ENCODE data around the gene AKAP4. TPM values are rescaled to one million over a fixed set of nuclear protein-coding genes. Genes with fewer than 3 reads are reported as not detected.

The AKAP4 gene
- total and polyA plus RNA-seq, 2 of the 13 experiments (the other 11 are each of a cell fraction or from before 2014, with no cell fraction given): not detected

DNA sequence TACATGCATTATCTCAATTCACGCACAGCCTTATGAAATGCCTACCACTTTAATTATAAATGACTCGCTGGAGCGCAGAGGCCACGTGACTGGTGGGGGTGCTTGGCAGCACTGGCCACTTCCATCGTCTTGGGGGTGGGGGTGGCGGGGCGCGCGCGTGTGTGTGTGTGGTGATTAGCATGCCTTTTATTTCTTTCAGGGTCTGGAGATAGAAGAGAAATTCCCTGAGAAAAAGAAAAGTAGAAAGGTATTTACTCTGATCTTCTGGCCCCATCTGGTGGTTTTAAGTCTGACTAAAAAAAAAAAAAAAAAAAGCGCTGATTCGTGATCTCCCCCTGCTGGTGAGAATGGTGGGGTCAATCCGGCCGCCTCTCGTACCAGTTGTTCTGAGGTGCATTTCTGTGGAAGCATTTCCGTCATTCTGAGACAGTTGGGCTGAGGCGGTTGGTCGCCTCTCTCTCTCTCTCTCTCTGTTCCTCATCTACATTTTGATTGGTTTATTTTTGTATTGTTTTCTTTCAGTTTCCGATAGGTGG lies 3.6 kb upstream of the AKAP4 start, which contains the start of gene CCNB3 (continued):
- TF ChIP-seq, protein P1, sequence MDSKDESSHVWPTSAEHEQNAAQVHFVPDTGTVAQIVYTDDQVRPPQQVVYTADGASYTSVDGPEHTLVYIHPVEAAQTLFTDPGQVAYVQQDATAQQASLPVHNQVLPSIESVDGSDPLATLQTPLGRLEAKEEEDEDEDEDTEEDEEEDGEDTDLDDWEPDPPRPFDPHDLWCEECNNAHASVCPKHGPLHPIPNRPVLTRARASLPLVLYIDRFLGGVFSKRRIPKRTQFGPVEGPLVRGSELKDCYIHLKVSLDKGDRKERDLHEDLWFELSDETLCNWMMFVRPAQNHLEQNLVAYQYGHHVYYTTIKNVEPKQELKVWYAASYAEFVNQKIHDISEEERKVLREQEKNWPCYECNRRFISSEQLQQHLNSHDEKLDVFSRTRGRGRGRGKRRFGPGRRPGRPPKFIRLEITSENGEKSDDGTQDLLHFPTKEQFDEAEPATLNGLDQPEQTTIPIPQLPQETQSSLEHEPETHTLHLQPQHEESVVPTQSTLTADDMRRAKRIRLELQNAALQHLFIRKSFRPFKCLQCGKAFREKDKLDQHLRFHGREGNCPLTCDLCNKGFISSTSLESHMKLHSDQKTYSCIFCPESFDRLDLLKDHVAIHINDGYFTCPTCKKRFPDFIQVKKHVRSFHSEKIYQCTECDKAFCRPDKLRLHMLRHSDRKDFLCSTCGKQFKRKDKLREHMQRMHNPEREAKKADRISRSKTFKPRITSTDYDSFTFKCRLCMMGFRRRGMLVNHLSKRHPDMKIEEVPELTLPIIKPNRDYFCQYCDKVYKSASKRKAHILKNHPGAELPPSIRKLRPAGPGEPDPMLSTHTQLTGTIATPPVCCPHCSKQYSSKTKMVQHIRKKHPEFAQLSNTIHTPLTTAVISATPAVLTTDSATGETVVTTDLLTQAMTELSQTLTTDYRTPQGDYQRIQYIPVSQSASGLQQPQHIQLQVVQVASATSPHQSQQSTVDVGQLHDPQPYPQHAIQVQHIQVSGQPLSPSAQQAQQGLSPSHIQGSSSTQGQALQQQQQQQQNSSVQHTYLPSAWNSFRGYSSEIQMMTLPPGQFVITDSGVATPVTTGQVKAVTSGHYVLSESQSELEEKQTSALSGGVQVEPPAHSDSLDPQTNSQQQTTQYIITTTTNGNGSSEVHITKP (CRISPR knock-in tag; IDR thresholded peaks at IDR 0.05; ENCODE audit: low read depth): 0 out of 2 replicates have a peak, but pooled peaks have one; percentile 50
- peak; percentile 70 for TF ChIP-seq STAG1 (CRISPR knock-in tag; IDR thresholded peaks at IDR 0.05)
- no peak for TF ChIP-seq U2AF2 (IDR thresholded peaks at IDR 0.05; ENCODE audit: low read depth, low read length)
- TF ChIP-seq, protein P2, sequence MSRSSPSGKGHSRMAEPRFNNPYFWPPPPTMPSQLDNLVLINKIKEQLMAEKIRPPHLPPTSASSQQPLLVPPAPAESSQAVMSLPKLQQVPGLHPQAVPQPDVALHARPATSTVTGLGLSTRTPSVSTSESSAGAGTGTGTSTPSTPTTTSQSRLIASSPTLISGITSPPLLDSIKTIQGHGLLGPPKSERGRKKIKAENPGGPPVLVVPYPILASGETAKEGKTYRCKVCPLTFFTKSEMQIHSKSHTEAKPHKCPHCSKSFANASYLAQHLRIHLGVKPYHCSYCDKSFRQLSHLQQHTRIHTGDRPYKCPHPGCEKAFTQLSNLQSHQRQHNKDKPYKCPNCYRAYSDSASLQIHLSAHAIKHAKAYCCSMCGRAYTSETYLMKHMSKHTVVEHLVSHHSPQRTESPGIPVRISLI (CRISPR knock-in tag; IDR thresholded peaks at IDR 0.05; ENCODE audit: borderline replicate concordance): peak; percentile 91

DNA sequence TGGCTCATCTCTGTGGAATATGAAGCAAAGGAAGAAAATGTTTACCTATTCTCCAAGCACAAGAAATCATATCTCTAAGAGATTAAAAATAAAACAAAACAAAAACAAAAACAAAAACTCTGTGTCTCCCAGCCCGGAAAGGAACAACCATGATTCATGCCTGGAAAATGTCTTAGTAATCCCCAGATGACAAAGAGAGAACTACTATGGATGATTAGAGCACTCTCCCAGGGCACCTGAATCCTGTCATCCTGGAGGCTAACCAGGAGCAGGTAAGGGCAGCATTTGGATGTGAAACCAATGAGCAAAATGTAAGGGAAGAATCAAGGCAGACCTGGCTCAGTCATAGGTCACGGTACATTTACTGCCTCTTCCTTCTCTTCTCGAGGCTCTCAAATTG lies 1.7 kb upstream of the AKAP4 start:
- in situ Hi-C loops (cut with HindIII; ENCODE audit: extremely low pct_ligation_motif_present, low pct_unique_long_range_greater_than_20kb) (loop anchor here (5.0 kb wide), 1 partner anchor 95 kb away; no protein-coding TSS in a partner anchor), intact Hi-C loops (cut with micrococcal nuclease; ENCODE audit: unreplicated experiment) (loop anchor here (5.0 kb wide), 1 partner anchor 285 kb away; no protein-coding TSS in a partner anchor)
- Histone ChIP-seq H3K9ac (ENCODE audit: insufficient read depth, low read depth, low read length) (no peak overlapping the region), H4K20me1 (ENCODE audit: insufficient read depth, low read length) (no peaks in the 10 kb centered on the region), H3K36me3 (replicated peaks in 1 of 2; ENCODE audit: control insufficient read depth in 1 of 2, insufficient read depth in 2 of 2, low read length in 2 of 2) (no peaks in the 10 kb centered on the region), H3K27me3 (ENCODE audit: control insufficient read depth in 1 of 2, insufficient read depth in 2 of 2, low read length in 2 of 2) (no peaks in the 10 kb centered on the region), H2AFZ (ENCODE audit: low read length) (no peak overlapping the region), H3K79me2 (ENCODE audit: insufficient read depth, low read length) (no peaks in the 10 kb centered on the region), H3K27ac (ENCODE audit: extremely low read length, insufficient read depth, low read length) (no peak overlapping the region), H3K4me1 (ENCODE audit: insufficient read depth, low read length) (peaks cover 16% of the 10 kb centered on the region), H3K4me2 (ENCODE audit: low read depth, low read length) (no peak overlapping the region), H3K4me3 (replicated peaks in 1 of 3; ENCODE audit: insufficient read depth in 1 of 3, low read depth in 2 of 3, low read length in 3 of 3) (no peak overlapping the region), H3K9me3 (ENCODE audit: low read length) (no peaks in the 10 kb centered on the region)
- POLR2A ChIA-PET: no interaction called here
- BruUV-seq (replicated peaks): no TSS peak
- WGBS (ENCODE audit: low lambda C conversion rate): 60% methylated on average over 3 of the region's 3 CpGs
- no peak for DNase-seq (ENCODE audit: low spot score)
- no peak for TF ChIP-seq KLF11 (CRISPR knock-in tag; IDR thresholded peaks at IDR 0.05)
- TF ChIP-seq ZNF558 (CRISPR knock-in tag; IDR thresholded peaks at IDR 0.05; ENCODE audit: borderline replicate concordance): no peak
- TF ChIP-seq ZNF557 (CRISPR knock-in tag; IDR thresholded peaks at IDR 0.05): no peak
- TF ChIP-seq FOSL1 (CRISPR knock-in tag; IDR thresholded peaks at IDR 0.05; ENCODE audit: borderline replicate concordance): no peak
- TF ChIP-seq ZNF749 (CRISPR knock-in tag; IDR thresholded peaks at IDR 0.05; ENCODE audit: borderline replicate concordance): no peak
- no peak for TF ChIP-seq SP2 (CRISPR knock-in tag; IDR thresholded peaks at IDR 0.05)
- TF ChIP-seq MED1 (CRISPR knock-in tag; IDR thresholded peaks at IDR 0.05): no peak
- no peak for TF ChIP-seq POLR2AphosphoS2 (IDR thresholded peaks at IDR 0.05; ENCODE audit: low read depth, low read length)
- CTCF ChIA-PET (ENCODE audit: low intra/inter-chr PET ratio, low total read pairs): interaction anchor here (3.6 kb wide), 1 partner anchor 102 kb away, joined by 45 read pairs; no protein-coding TSS in a partner anchor
- FAIRE-seq: no peak
- no peak for ATAC-seq
